HG03060 (cell line): ENCODE data around the gene NPM1.

Source experiments
- ATAC-seq: cut with Tn5 transposase; IDR thresholded peaks from one replicate; pipeline ENCODE4 v1.9.1; 2021; ENCODE audit warnings: low read depth, moderate number of reproducible peaks; ENCODE audit not compliant: unreplicated experiment

NPM1 gene

GRCh38 chr5:171426680-171427079 is 39.0 kb downstream of the NPM1 start:
- no peak for ATAC-seq

DNA sequence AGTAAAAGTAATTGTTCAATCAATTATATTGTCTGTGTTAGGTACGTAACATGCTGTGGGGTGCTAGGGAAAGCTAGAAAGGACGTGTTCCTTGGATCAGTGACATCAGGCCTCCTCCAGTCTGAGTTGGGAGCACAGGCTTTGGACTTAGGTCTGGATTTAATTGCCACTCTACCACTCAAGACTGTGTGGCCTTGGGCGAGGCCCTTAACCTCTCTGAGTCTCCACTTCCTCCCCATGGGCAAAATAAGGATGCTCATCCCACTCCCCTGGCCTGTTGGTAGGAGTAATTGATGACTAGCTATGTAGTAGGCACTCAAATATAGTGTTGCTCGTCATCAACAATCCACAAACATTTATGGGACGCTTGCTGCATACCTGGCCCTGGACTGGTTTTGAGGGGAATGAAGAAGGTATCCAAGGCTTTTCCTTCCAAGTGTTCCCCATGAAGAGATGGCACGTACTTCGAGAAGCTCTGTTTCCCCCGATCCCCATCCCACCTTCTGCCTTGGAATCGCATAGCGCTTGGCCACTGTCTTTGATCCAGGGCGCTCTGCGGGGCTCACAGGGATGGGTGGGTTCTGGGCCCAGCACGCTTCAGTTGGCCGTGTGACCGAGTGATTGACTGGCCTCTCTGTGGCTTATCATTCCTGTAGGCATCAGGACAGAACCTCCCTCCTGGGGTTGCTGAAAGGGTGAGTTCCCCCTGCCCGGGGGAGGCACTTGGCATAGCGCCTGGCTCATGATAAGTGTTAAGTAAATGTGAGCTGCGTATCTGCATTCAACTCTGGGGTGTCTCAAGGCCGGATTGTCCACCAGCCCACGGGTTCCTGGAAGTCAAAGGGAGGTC is 39.9 kb downstream of the NPM1 start:
- ATAC-seq, result no peak

DNA sequence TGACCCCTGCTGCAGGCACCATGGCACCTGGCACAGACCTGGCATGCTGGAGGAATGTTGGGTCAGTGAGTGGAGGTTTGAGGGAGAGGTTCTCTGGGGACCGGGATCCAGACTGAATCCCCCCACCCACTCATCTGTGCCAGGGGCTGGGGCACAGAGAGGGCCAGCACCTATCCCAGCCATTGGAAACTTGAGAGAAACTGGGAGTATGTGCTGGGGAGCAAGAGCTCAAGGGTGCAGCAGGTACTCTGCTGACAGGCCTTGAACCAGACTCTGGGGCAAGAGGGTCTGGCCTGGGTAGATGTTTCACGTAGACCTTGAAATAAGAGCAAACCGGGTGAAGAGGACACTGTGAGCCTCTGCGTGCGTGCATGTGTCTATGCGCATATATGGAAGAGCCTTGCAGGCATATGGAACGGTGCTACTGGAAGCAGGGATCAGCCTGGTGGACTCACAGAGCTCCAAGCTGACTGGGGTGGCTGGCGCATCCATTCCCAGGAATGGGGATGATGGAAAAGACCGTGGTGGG is 40.6 kb downstream of the NPM1 start:
- ATAC-seq, result no peak

DNA sequence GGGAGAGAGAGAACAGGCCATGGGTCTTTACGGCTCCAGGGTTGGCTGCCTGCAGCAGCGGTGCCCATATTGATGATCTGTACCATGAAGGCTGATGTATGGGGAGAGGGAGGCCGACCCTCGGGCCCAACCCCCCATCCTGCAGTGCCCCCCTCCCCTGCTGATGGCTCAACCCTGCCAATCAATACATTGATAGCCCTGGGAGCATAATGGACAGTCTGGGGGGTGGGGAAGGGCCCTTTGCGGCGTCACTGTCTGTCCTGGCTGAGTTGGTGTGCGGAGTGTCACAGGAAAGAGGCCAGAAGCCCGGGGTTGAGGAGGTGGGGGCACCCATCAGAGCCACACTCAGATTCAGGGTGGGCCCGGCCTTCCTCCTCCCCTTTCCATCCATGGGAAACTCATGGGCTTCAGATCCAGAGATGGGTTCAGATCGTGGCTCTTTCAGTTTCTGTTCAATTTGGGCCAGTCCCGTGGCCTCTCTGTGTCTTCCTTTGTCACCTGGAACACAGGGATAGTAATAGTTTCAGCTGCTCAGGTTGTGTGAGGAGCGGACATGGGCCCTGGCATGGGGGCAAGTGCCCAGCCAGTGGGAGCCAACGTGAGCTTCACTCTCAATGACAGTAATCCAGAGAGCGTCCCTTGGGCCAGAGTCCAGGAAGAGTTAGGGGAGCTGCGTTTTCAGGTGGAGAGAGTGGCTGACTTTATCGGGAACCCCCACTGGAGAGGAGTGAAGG is 41.3 kb downstream of the NPM1 start:
- no peak for ATAC-seq

- ATAC-seq, result no peak
Measured at GRCh38 chr5:171429543-171429910, 41.9 kb downstream of the NPM1 start.

- ATAC-seq, result no peak
Measured at GRCh38 chr5:171431251-171431777, 43.7 kb downstream of the NPM1 start.

DNA sequence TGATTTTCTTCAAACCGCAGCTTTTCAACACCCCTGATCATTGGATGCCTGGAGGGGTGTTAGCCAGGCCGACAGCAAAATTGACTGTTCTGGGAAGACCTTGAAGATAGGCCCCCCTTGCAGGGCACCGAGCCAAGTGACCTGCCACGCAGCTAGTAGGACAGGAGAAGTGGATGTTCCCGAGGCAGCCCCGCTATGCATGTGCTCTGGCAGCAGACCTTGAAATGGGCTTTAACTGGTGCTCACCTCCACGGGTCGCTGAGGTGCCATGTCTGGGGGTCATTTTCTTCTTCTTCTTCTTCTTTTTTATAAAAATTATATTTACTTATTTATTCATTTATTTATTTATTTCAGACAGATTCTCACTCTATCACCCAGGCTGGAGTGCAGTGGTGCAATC is 44.4 kb downstream of the NPM1 start:
- no peak for ATAC-seq

DNA sequence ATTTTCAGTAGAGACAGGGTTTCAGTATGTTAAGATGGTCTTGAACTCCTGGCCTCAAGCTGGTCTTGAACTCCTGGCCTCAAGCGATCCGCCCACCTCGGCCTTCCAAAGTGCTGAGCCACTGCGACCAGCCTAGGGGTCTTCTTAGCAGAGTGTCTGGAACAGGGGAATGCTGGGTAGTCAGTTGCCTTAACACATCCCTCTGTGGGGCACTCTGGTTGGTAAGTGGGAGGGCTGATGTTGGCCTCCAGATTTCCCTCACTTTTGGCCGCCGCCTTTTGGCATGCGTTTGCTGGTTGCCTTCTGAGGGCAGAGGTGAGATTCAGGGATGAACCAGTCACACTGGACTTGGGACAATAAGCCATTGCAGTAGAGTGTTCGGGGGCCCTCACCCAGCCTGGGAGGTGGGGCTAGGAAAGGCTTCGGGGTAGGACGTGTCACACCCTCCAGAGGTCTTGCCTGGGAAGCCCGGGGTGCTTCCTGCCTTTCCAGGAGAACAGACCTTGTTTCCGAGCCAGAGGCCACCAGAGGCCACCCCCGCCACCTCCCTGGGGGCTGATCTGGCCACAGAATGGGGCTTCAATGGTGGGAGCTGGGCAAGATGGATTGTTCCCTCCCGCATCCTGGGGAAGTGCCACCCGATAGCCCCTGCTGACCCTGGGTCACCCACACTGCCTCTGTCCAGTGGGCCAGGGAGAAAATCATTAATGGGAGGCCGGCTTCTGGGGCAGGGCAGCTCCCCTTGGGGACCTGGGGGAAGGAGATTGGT is 45.1 kb downstream of the NPM1 start:
- no peak for ATAC-seq

DNA sequence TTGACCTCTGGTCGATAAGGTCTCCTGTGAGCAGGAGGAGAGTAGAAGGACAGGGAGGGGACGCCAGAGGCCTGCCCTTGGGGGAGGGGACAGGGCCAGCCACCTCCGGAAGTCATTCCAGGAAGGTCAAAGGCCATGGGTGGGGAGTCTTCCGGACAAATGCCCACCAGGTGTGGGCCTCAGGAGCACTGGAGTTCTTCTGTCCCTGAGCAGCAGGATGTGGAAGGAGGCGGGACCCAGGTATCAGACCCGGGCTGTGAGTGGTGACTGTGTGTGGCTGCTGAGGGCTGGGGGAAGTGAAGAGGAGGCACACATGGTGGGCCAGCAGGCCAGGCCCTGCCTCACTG is 45.7 kb downstream of the NPM1 start:
- no peak for ATAC-seq

DNA sequence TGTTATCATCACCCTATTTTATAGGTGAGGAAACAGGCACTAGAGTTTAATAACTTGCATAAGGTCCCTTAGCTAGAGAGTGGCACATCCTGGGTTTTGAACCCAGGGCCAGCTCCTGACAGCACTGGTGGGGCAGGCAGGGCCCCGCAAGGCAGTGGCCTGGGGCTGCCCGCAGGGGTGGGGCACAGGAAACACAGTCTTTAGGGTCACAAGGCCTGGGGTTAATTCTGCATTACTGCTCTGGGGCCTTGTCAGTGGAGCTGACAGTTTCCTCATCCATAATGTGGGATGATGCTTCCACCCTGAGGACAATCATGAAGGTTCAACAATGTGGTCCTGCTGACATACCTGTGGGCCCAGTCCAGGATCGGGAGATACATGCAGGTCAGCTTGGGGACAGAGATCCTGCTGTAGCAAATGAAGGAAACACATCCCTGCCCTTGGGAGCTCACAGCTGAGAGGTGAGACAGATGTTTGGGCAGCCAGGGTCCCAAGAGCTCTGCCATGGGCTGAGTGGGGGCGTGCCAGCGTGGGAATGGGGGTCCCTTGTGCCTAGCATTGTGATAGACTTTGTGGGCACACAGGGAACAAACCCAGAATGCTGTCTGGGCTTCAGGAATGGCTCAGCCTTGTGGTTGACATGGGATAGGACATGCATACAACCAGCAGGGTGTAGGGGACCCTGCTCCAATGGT is 46.5 kb downstream of the NPM1 start:
- ATAC-seq, result no peak

- ATAC-seq, result no peak
Measured at GRCh38 chr5:171434874-171435273, 47.2 kb downstream of the NPM1 start.

DNA sequence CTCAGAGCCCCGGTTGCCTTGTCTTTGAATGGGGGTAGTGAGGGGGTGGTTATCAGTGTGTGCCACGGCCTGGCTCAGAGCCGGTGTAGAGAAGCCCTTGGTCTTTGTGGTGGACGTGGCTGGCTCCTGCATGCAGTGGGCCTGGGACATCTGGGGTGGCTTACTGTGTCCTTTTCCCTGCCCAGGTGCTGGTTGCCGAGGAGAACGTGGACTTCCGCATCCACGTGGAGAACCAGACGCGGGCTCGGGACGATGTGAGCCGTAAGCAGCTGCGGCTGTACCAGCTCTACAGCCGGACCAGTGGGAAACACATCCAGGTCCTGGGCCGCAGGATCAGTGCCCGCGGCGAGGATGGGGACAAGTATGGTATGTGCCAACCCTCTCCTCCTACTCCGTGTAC is 48.3 kb downstream of the NPM1 start:
- no peak for ATAC-seq

DNA sequence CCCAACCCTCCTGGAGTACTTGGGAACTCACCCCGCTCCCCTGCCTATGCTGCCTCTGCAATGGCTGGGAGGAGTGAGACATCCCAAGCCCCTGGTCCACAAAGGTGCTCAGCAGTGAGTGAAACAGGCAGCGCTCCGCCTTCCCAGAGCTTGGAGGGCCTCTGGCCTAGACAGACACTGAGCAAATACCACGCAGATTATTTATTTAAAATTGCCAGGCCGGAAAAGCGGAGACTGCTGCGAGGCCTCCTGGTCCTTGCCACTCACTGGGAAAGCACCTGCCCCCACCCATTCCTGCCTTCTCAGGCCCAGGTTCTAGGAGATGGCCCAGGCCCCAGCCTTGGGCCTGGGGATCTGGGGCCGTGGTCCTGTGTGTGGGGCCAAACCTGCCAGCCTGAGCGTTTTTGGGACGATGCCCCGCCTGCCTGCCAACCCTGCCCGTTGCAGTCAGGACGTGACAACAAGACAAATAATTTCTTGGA is 49.2 kb downstream of the NPM1 start:
- ATAC-seq, result no peak

DNA sequence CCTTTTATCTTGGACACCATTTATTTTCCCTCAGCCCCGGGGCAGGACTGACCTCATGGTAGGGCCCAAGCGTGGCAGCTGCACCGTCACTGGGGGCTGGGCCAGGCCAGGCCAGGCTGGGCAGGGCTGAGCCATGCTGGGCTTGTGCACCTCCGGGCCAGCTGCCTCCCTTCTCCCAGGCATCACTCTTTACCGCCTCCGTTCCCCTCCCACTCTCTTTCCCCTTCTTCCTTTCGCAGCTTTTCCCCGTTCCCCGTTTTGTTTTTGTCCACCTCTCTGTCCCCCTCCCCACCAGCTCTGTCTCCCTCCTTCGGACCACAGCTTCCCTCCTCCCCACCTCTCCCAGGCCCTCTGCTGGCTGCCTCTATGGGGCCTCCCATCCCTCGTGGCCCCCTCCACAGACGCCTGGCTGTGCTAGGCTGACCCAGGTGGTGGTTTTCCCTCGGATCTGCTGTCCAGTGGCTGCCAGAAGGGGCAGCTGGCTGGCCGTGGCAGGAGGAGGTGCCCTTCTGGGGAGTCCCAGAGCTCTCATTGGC is 49.7 kb downstream of the NPM1 start:
- ATAC-seq, result no peak

DNA sequence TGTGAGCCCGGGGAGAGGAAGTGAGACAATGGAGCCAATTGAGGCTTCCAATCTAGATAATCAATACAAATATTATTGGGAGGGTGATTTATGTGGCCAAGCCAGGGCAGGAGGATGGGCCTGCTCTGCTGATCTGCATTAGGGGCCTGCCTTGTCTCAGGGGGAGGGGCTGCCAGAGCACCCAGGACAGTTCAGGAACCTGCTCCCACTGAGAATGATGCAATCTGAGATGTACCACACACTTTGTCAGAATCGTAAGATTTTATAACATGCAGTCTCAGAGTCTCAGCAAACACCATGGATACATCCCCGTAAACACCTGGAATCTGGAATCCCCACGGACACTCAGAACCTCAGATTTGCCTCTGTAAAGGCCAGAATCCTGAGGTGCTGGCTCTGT is 51.1 kb downstream of the NPM1 start:
- ATAC-seq, result no peak

- ATAC-seq, result no peak
Measured at GRCh38 chr5:171441246-171441791, 53.7 kb downstream of the NPM1 start.

- ATAC-seq, result no peak
Measured at GRCh38 chr5:171442287-171443042, 54.8 kb downstream of the NPM1 start.

GRCh38 chr5:171444582-171444981 is 56.9 kb downstream of the NPM1 start:
- ATAC-seq, result no peak
